Measurements from ENCODE around the gene FXN.

The FXN gene

GRCh38 chr9:69140123-69140735 is 104.7 kb downstream of the FXN start:
- DNase-seq = no peak

DNA sequence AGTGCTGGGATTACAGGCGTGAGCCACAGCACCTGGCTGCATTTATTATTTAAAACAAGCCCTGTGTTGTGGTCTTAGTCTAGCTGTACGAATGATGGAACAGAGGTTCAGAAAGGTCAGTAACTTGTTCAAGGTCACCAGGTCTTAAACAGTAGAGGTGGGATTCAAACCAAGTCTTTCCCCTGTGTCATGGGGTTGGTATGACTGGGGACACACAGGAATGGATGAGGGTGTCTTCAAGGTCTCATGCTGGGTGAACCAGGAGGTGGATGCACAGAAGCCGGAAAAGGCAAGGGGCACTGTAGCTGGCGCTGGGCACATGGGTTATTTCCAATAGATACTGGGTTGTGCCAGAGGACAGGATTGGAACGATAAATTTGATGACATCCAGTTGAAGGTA is 106.3 kb downstream of the FXN start:
- DNase-seq = no peak

DNA sequence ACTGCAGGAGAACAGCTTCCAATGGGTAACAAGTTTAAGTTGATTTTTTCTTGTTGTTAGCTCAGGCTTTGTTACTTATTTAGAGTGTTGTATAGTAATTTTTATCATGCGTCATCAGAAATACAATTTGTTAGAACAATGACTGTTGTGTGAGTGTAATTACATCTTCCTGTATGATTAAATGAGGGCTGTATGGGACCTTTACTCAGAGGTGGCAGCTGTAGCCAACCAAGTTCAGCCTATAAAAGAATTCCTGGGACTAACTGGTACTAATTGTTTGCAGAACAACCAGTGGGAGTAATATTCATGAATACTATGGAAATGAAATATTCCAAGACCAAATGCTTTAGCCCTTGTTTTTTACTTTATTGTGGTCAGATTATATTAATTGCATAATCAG is 107.7 kb downstream of the FXN start:
- no peak for DNase-seq

GRCh38 chr9:69145144-69145715 is 109.7 kb downstream of the FXN start:
- DNase-seq = no peak

GRCh38 chr9:69147041-69147834 is 111.7 kb downstream of the FXN start:
- DNase-seq = no peak

GRCh38 chr9:69149321-69149807 is 113.8 kb downstream of the FXN start:
- no peak for DNase-seq

All from right kidney (tissue), 1 donor.